Stomach (tissue), 4 donors: ENCODE results near the gene PRLR.

Experiments
- EP300 ChIP-seq: sonication (generic); formaldehyde crosslinking; IDR thresholded peaks from one replicate; pipeline ENCODE4 v1.6.1; 2017; ENCODE audit warnings: antibody characterized with exemption
- POLR2A ChIP-seq, 4 donors: fragments of 450-650 bp; IDR thresholded peaks; one replicate each; pipeline ENCODE4 v1.6.1; 2016; ENCODE audit warnings: antibody characterized with exemption in 4 of 4, control low read depth in 2 of 4, mild to moderate bottlenecking in 1 of 4, moderate library complexity in 1 of 4
- TF ChIP-seq, protein P1 (sequence below), 7 experiments: fragments of 450-650 bp in 4 of 7; fragments of 200-600 bp in 3 of 7; sonication (generic) in 3 of 7; IDR thresholded peaks; one replicate each; pipeline ENCODE4 v1.5.1; 2016 to 2019; ENCODE audit warnings: antibody characterized with exemption in 7 of 7, control low read depth in 2 of 7, mild to moderate bottlenecking in 1 of 7

- TF ChIP-seq, protein P1, sequence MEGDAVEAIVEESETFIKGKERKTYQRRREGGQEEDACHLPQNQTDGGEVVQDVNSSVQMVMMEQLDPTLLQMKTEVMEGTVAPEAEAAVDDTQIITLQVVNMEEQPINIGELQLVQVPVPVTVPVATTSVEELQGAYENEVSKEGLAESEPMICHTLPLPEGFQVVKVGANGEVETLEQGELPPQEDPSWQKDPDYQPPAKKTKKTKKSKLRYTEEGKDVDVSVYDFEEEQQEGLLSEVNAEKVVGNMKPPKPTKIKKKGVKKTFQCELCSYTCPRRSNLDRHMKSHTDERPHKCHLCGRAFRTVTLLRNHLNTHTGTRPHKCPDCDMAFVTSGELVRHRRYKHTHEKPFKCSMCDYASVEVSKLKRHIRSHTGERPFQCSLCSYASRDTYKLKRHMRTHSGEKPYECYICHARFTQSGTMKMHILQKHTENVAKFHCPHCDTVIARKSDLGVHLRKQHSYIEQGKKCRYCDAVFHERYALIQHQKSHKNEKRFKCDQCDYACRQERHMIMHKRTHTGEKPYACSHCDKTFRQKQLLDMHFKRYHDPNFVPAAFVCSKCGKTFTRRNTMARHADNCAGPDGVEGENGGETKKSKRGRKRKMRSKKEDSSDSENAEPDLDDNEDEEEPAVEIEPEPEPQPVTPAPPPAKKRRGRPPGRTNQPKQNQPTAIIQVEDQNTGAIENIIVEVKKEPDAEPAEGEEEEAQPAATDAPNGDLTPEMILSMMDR (IDR thresholded peaks at IDR 0.05) = no peak
- TF ChIP-seq EP300 (no peak), POLR2A (IDR thresholded peaks at IDR 0.05) (no peak)
Observed at GRCh38 chr5:35180046-35180445, 50.2 kb downstream of the PRLR start.
